ENCODE measurements around the gene ANKS4B. TPM values are rescaled to one million over a fixed set of nuclear protein-coding genes. Genes with fewer than 3 reads are reported as not detected.
A peak's percentile ranks its signal among the peaks of the same experiment; 100 is the strongest.
"Not testable (repeated sequence)": the region's sequence is repeated elsewhere in the genome, so short reads cannot be mapped to it uniquely, and the experiment has no call there.

The ANKS4B gene
- total and polyA plus RNA-seq, 2 experiments from 2014 or later, result not detected

DNA sequence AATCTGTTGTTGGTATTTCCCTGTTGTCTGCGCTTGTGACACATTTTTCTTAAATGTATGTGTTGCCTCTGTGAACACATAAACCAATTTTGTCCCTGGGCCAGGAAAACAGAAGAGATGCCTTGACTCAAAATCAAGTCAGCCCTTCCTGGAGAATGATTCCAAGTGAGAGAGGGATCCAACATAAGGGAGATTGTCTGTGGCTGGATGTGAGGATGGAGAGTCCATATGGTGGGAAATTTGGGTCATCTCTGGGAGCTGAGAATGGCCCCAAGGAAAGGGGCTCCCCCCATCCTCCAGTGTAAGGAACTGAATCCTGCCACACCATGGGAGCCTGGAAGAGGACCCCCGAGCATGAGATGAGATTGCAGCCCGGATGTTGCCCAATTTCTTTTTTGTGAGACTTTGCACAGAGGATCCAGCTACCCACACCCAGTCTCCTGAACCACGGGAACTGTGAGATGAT, 31.1 kb downstream of the ANKS4B start:
- Histone ChIP-seq H3K27me3 (no peaks in the 10 kb centered on the region), H3K27ac (no peak overlapping the region), H3K36me3 (no peaks in the 10 kb centered on the region), H3K4me1 (ENCODE audit: low read depth) (no peaks in the 10 kb centered on the region), H3K9me3 (ENCODE audit: low read depth) (no peaks in the 10 kb centered on the region), H3K4me3 (no peak overlapping the region)
- peak in 1 of 2 donors; percentile 32 for DNase-seq (ENCODE audit: low read depth in 1 of 2, low spot score in 1 of 2)
- TF ChIP-seq, protein P1, sequence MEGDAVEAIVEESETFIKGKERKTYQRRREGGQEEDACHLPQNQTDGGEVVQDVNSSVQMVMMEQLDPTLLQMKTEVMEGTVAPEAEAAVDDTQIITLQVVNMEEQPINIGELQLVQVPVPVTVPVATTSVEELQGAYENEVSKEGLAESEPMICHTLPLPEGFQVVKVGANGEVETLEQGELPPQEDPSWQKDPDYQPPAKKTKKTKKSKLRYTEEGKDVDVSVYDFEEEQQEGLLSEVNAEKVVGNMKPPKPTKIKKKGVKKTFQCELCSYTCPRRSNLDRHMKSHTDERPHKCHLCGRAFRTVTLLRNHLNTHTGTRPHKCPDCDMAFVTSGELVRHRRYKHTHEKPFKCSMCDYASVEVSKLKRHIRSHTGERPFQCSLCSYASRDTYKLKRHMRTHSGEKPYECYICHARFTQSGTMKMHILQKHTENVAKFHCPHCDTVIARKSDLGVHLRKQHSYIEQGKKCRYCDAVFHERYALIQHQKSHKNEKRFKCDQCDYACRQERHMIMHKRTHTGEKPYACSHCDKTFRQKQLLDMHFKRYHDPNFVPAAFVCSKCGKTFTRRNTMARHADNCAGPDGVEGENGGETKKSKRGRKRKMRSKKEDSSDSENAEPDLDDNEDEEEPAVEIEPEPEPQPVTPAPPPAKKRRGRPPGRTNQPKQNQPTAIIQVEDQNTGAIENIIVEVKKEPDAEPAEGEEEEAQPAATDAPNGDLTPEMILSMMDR (IDR thresholded peaks at IDR 0.05; ENCODE audit: low read depth, low read length), result no peak

DNA sequence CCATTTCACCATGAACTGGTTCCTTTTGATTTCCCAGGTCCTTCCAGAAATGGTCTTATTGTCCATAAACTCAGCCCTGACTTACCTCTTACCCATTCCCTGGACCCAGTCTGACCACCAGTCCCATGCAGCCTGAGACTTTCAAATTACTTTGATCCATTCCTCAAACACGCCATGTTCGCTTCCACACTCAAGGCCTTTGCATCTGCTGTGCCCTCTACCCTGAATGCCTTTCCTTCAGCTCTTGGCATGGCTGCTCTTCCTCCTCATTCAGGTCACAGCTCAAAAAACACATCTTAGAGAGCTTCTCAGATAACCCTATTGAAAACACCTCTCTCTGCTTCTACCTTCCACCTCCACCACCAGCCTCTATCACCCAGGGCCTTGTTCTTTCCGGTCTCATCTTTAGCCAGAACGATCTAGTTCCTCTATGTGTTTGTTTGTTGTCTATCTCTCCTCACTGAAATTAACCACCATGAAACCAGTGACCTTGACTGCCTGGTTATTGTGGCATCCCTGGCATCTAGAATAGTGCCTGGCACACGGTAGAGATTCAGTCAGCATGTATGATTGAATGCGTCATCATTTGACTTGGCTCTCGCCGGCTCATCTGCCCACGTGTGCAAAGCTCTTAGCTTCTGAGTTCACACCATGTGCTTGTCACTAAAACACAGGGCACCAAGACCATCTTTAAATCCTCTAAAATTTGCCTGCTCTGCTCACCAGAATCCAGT, 31.8 kb downstream of the ANKS4B start:
- Histone ChIP-seq H3K4me3 (no peak overlapping the region), H3K27ac (no peak overlapping the region), H3K36me3 (no peaks in the 10 kb centered on the region), H3K4me1 (ENCODE audit: low read depth) (no peaks in the 10 kb centered on the region), H3K27me3 (no peaks in the 10 kb centered on the region), H3K9me3 (ENCODE audit: low read depth) (no peaks in the 10 kb centered on the region)
- TF ChIP-seq, protein P1 (IDR thresholded peaks at IDR 0.05; ENCODE audit: low read depth, low read length), result no peak
- no peak for DNase-seq (ENCODE audit: low read depth in 1 of 2, low spot score in 1 of 2)

DNA sequence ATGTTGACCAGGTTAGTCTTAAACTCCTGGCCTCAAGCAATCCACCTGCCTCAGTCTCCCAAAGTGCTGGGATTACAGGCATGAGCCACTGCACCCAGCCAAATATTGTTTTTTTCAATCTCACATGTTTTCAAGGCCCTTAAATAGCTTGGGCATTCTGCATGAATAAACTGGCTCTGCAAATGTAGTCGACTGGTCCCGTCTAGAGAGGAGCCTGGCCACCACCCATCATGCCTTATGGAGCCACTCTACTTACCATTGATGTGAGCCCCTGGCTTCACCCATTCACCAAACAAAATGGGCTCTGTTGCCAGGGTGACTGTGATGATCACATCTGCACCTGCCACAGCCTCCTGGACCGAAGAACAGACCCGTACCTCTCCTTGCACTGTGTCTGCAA, 33.8 kb downstream of the ANKS4B start:
- Histone ChIP-seq H3K9me3 (ENCODE audit: low read depth) (no peaks in the 10 kb centered on the region), H3K36me3 (no peaks in the 10 kb centered on the region)
- TF ChIP-seq, protein P1 (IDR thresholded peaks at IDR 0.05; ENCODE audit: low read depth, low read length), result no peak

DNA sequence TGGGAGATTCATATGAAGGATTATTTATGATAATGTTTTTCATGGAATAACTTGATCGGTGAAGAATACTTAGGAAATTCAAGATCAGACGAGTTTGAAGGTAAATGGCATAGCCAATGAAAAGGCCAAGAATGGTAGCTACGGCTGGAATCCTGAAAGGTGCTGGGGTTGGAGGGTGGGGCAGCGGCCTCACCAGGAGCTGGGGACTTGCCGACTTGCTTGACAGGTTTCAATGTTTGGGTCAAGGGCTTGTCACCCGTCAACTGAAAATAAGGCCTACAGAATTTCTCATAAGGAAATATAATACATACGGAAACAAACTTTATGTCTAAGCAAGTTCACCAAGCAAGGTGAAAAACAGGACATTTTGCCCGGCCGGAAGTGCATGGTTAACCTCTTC, 34.7 kb downstream of the ANKS4B start:
- Histone ChIP-seq H3K36me3 (no peaks in the 10 kb centered on the region), H3K9me3 (ENCODE audit: low read depth) (no peaks in the 10 kb centered on the region), H3K27ac (no peak overlapping the region), H3K27me3 (no peaks in the 10 kb centered on the region), H3K4me3 (no peak overlapping the region), H3K4me1 (ENCODE audit: low read depth) (no peaks in the 10 kb centered on the region)
- TF ChIP-seq, protein P1 (IDR thresholded peaks at IDR 0.05; ENCODE audit: low read depth, low read length), result no peak
- no peak for DNase-seq (ENCODE audit: low read depth in 1 of 2, low spot score in 1 of 2)

More for the DNA sequence above, 33.8 kb downstream of the ANKS4B start:
- H3K4me3 ChIP-seq, result no peak overlapping the region
- H3K4me1 ChIP-seq (ENCODE audit: low read depth), result no peaks in the 10 kb centered on the region
- DNase-seq (ENCODE audit: low read depth in 1 of 2, low spot score in 1 of 2), result no peak
- H3K27me3 ChIP-seq, result no peaks in the 10 kb centered on the region
- no peak overlapping the region for H3K27ac ChIP-seq

DNA sequence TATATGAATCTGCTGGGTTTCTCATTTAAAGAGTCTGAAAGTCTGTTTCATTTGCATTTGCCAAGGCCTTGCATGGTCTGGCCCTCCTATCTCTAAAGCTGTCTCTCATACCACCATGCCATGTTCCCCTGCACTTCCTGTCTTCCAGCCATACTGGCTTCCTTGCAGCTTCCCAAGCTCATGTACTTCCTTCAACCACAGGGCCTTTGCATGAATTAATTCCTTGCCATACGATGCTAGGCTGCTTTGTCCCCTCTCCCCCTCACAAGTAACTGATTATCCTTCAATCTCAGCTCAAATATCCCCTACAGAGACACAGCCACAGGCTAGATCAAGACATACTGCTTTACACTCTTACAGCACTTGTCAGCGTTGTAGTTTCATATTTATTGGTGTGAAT, 38.8 kb downstream of the ANKS4B start:
- no peaks in the 10 kb centered on the region for H3K36me3 ChIP-seq
- H3K9me3 ChIP-seq (ENCODE audit: low read depth), result no peaks in the 10 kb centered on the region
- peaks cover 25% of the 10 kb centered on the region for H3K27me3 ChIP-seq
- DNase-seq (ENCODE audit: low read depth in 1 of 2, low spot score in 1 of 2), result no peak
- TF ChIP-seq, protein P1 (IDR thresholded peaks at IDR 0.05; ENCODE audit: low read depth, low read length), result no peak
- no peak overlapping the region for H3K27ac ChIP-seq
- H3K4me3 ChIP-seq, result no peak overlapping the region
- no peaks in the 10 kb centered on the region for H3K4me1 ChIP-seq (ENCODE audit: low read depth)

DNA sequence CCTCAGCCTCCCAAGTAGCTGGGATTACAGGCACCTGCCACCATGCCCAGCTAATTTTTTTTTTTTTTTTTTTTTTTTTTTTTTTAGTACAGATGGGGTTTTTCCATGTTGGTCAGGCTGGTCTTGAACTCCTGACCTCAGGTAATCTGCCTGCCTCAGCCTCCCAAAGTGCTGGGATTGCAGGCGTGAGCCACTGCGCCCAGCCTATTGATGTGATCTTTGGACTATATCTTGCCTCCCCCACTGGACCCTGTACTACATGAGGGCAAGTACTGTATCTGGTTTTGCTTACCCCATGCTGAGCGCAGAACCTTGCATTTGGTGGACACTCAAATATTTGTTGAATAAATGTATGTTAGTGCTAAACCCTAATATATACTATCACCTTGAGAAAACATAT, 39.3 kb downstream of the ANKS4B start:
- not testable (repeated sequence) for DNase-seq (ENCODE audit: low read depth in 1 of 2, low spot score in 1 of 2); H3K4me1 ChIP-seq (ENCODE audit: low read depth); H3K36me3 ChIP-seq; H3K9me3 ChIP-seq (ENCODE audit: low read depth); H3K4me3 ChIP-seq; H3K27ac ChIP-seq
- H3K27me3 ChIP-seq, result peaks cover 30% of the 10 kb centered on the region

Data from cardiac muscle cell (in vitro differentiated cells and primary cell).